SH-SY5Y (cell line): ENCODE data around the gene TDRD9.

Experiments
- GATA2 ChIP-seq: IDR thresholded peaks from 2 replicates; pipeline ENCODE4 v1.6.1; 2011; ENCODE audit warnings: mild to moderate bottlenecking, low read depth, low read length
- GATA3 ChIP-seq: IDR thresholded peaks from 2 replicates; pipeline ENCODE4 v1.6.1; 2011; ENCODE audit warnings: low read depth, mild to moderate bottlenecking, low read length, moderate library complexity

The TDRD9 gene, protein sequence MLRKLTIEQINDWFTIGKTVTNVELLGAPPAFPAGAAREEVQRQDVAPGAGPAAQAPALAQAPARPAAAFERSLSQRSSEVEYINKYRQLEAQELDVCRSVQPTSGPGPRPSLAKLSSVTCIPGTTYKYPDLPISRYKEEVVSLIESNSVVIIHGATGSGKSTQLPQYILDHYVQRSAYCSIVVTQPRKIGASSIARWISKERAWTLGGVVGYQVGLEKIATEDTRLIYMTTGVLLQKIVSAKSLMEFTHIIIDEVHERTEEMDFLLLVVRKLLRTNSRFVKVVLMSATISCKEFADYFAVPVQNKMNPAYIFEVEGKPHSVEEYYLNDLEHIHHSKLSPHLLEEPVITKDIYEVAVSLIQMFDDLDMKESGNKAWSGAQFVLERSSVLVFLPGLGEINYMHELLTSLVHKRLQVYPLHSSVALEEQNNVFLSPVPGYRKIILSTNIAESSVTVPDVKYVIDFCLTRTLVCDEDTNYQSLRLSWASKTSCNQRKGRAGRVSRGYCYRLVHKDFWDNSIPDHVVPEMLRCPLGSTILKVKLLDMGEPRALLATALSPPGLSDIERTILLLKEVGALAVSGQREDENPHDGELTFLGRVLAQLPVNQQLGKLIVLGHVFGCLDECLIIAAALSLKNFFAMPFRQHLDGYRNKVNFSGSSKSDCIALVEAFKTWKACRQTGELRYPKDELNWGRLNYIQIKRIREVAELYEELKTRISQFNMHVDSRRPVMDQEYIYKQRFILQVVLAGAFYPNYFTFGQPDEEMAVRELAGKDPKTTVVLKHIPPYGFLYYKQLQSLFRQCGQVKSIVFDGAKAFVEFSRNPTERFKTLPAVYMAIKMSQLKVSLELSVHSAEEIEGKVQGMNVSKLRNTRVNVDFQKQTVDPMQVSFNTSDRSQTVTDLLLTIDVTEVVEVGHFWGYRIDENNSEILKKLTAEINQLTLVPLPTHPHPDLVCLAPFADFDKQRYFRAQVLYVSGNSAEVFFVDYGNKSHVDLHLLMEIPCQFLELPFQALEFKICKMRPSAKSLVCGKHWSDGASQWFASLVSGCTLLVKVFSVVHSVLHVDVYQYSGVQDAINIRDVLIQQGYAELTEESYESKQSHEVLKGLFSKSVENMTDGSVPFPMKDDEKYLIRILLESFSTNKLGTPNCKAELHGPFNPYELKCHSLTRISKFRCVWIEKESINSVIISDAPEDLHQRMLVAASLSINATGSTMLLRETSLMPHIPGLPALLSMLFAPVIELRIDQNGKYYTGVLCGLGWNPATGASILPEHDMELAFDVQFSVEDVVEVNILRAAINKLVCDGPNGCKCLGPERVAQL (N-terminal part only)

DNA sequence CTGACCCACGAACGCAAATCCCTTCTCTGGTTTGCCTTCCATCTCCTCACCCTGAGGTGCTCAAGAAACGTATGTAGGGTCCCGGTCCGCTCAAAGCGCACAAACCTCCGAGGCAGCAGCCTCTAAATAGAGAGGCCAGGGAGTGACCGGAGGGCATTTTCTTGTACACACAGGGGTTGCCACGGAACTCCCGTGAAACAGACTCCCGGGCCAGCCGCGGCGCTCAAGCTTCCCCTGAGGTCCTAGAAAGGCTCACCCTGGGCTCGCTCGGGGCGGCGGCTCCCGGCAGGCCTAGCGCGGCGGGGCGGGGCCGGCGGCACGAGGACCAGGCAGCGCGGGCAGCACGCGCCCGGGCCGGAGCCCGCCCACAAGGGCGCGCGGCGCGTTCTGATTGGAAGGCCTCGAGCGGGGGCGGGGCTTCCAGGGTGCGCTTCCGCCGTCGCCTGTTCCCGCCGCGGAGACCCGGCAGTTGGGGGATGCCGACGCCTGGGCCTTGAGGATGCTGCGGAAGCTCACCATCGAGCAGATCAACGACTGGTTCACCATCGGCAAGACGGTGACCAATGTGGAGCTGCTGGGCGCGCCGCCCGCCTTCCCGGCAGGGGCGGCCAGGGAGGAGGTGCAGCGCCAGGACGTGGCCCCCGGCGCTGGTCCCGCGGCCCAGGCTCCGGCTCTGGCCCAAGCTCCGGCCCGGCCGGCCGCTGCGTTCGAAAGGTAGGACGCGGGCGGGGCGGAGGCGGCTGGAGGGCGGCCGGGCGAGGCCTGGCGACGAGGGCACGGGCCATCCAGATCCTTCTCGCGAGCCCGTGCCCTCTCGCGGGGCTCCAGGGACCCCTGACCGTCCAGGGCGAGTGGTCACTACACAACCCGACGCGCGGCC, at the start of gene TDRD9:
Gene TDRD9 (plus strand): TSS at position 446 of the 880 bp plus-strand sequence. CDS start 54 bp downstream, at position 500.
- TF ChIP-seq GATA2 = no peak
- TF ChIP-seq GATA3 = no peak

DNA sequence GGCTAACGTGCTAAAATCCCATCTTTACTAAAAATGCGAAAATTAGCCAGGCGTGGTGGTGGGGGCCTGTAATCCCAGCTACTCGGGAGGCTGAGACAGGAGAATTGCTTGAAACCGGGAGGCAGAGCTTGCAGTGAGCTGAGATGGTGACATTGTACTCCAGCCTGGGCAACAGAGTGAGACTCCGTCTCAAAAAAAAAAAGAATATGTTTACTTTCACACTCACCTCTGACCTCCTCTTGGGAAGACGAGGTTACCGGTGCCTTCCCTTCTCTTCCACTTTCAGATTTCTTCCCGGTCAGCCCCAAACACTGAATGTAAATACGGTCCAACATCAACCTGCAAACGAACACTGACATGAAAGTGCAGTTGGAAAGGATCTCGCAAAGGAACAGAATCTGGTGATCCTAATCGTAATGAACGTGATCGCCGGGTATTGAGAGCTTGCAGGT, 49.1 kb upstream of the TDRD9 start:
- TF ChIP-seq GATA3 = no peak
- TF ChIP-seq GATA2 = no peak

DNA sequence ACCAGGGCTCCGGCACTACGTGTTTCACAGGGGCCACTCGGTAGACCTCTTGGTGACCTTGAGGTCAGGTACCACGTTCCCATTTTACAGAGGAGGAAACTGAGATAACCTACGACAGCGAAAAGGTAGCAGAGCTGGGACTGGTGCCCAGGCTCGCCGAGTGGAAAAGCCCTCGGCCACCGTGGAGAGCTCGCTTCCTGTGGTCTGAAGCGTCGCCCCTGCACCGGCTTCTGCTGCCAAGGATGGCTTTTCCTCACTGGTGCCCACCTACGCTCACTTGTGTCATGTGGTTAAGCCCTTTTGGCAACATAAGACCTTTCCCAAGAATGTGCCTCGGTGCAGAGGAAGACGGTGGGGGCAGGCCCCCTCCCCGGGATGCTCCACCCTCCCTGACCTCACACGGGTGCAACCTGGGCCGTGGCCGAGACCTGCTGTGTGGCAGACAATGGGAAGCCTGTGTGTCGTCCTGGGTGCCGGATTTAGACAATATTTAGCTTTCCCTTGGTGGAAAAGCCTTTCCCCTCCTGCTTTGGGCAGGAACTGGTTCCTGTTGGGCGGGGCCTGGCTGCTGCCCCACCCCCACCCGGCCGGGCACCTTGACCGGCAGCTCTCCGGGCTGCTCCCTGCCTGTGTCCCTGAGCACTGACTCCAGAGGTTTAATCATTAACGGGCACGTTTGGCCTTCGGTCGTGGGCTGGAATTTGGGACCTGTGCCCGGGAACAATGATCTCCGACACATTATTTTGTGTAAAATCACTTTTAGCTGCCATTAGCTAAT, 48.5 kb upstream of the TDRD9 start:
- TF ChIP-seq GATA3 (no peak), GATA2 (no peak)

DNA sequence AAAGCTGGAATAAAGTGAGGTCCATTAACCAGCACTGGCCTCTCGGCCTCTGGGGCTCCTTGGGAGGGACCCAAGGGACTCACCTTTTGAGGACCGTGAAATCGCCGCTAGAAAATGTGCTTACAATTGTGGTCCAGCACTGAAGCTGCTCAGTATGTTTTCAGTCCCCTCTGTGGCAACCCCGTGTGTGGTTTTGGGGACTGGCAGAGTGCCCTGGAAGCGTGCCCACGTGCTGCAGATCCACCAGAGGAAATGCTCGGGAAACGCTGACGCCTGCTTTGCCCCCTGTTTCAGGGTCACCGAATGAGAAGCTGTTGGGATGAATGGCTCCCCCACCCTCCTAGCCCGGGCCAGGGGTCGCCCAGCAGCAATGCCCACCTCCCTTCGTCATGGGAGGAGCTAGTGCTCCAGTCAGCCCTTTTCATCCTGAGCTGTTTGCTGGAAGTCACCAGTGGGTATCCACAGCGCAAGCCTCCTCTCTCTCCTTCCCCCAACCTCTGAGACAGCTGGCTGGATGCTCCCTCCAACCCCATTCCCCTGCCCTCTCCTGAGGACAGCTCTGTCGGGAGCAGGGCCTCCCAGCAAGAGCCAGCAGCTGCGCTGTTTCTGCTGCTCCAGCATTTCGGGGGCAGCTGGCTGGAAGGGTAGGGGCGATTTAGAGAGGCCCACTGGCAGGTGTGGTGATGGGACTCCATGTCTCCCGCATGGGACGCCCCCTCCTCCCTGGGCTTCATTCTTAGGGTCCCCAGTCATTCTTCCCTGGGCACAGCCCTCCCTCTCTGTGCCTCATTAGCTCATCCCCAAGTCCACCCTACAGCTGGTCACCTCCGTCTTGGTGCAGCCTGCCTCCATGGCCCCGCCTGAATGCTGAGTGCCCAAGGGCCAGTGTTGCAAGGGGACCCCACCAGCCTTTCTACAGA, 47.6 kb upstream of the TDRD9 start:
- TF ChIP-seq GATA2 = no peak
- TF ChIP-seq GATA3 = no peak

DNA sequence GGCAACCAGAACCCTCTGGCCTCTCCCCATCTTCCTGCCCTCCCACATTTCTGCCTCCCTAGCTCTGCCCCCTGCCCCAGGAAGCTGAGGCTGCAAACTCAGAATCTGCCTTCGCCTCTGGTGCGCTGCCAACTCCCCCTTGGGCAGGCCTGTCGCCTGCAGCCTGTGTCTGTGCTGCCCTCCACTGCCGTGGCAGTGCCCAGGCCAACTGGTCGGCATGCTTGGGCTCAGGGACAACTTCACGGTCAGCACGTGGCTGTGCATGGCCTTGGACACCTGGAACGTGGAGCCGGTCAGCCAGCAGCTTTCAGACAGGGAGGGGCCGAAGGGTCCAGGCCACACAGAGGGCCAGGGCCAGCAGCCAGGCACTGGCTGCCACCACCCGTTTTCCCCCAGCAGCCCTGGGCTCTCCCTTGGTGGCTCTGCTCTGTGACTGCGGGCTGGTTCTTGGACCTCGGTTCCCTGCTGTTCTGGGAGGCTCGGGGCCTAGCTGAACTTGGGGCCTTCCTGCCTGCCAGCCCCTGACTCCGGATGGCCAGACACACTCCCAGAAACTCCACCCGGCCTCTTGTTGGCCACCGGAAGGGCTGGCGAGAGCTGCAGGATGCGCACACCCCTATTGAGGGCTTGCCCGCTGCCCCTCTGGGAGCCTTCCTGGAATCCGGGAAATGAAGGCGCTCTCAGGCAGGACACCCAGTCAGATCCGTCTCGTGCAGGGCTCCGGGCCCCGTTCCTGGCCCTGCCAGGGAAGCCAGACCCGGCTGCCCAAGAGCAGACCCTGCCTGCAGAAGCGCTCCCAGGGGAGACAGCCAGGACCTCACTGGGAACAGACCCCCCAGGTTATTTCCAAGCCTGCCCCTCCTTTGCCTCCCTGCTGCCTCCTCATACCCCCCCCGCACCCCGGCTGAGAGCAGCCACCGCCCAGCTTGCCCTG, 46.7 kb upstream of the TDRD9 start:
- no peak for TF ChIP-seq GATA2
- no peak for TF ChIP-seq GATA3

DNA sequence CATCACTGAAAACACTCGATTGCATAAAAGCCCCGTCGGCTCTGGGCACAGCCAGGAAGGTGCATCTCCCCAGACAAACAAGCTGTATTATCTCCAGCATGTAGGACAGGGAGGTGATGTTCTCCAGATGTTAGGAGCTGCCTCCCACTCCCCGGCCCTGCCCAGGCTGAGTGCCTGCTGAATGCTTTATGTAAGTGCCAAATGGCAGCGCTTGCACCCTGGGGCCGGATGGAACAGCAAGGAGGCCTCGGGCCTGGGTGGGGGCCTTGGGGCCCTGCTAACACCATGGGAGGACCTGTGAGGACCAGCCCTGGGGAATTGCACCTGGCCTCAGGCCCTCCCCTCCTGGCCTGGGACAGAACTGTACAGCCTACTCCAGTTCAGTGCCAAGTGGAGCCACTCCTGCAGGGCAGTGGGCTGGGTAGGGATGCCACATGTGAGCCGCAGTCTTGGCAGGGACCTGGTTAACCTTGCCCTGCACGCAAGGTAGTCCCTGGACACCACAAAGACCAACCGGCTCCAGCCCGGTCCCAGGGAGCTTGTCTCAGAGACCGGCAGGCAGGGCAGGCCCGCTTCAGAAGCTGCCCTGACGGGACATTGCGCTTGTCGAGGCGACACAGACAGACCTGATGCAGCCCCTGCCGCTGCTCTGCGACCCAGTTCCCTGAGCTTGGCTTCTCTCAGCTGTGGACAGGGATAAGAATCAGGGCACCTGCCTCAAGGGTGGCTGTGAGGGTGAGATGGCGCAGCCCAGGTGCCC, 45.6 kb upstream of the TDRD9 start:
- no peak for TF ChIP-seq GATA3
- peak; percentile 56 for TF ChIP-seq GATA2

DNA sequence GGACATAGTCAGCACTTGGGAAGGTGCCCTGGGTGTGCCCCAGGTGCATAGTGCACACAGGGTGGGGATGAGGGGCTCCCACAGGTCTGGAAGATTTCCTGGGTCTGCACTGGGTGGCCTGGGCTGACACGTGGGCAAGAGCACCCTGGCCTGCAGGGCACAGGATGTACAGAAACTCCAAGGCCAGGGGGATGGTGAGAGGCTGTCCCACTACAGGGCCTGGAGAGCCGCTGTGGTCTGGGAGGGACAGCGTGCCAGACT, 45.1 kb upstream of the TDRD9 start:
- TF ChIP-seq GATA3 (no peak), GATA2 (no peak)

DNA sequence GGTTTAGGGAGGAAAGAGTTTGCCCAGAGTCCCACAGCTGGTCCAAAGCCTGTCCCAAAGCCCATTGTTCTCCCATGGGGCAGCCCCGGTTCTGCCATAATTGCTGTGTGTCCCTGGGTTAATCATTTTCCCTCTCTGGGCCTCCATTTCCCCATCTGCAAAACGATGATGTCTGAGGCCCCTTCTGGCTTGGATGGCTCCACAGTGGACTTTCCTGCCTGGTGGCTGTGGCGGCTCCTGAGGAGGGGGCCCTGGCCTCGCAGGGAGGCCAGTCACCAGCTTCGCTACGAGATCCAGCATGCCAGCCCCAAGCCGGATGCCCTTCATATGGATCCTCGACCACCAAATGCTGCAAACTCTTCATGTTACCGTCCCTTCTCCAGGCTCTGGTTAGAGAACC, 43.4 kb upstream of the TDRD9 start:
- TF ChIP-seq GATA3 (no peak), GATA2 (no peak)

DNA sequence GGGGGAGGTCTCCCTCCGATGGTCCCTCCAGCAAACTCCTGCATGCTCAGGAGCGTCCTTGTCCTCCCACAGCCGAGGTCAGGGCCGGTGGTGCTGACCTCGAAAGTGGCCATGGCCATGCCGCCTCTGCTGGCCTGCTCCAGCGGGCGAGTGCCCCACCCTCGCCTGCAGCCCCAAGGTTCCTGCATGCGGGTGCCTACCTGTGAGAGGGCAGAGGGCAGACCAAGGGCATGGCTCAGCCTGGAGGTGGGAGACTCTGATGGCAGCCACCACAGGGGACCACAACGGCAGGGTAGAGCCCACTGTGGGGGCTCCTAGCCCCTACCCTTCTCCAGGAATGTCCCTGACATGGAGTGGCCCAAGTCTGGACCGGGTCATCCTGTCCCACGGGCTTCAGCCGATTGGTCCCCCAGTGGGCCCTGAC, 42.7 kb upstream of the TDRD9 start:
- TF ChIP-seq GATA2 = no peak
- no peak for TF ChIP-seq GATA3
